SK-N-SH treated with all-trans-retinoic acid at 6 μM for 48 hours (cell line): ENCODE data around the gene SYPL1.

Experiments
- CREB5 ChIP-seq: fragments of 250-450 bp; sonication (Bioruptor Pico); IDR thresholded peaks from 2 replicates; pipeline ENCODE4 v1.5.1; 2020; ENCODE audit warnings: low read depth, mild to moderate bottlenecking, moderate library complexity
- ESRRG ChIP-seq: fragments of 250-450 bp; sonication (Bioruptor Pico); IDR thresholded peaks from 2 replicates; pipeline ENCODE4 v1.6.1; 2021; ENCODE audit warnings: mild to moderate bottlenecking
- OSR1 ChIP-seq: fragments of 250-450 bp; sonication (Bioruptor Pico); IDR thresholded peaks from 2 replicates; pipeline ENCODE4 v1.8.0; 2022; ENCODE audit warnings: moderate library complexity, mild to moderate bottlenecking, inconsistent platforms
- PATZ1 ChIP-seq: fragments of 250-450 bp; sonication (Bioruptor Pico); IDR thresholded peaks from 2 replicates; pipeline ENCODE4 v1.8.0; 2020; ENCODE audit warnings: mild to moderate bottlenecking, moderate library complexity, borderline replicate concordance
- RARB ChIP-seq: fragments of 250-450 bp; sonication (Bioruptor Pico); IDR thresholded peaks from 2 replicates; pipeline ENCODE4 v1.8.0; 2021; ENCODE audit warnings: mild to moderate bottlenecking, moderate library complexity
- SNAI2 ChIP-seq: fragments of 250-450 bp; sonication (Bioruptor Pico); IDR thresholded peaks from 2 replicates; pipeline ENCODE4 v1.5.0; 2020; ENCODE audit warnings: mild to moderate bottlenecking, moderate library complexity
- ZFP3 ChIP-seq: fragments of 250-450 bp; sonication (Bioruptor Pico); IDR thresholded peaks from 2 replicates; pipeline ENCODE4 v1.5.0; 2020; ENCODE audit warnings: mild to moderate bottlenecking, moderate library complexity
- ZFP30 ChIP-seq: fragments of 450-650 bp; formaldehyde crosslinking; IDR thresholded peaks from 2 replicates; pipeline ENCODE4 v1.5.0; 2022; ENCODE audit warnings: mild to moderate bottlenecking, moderate library complexity

- TF ChIP-seq PATZ1 (CRISPR knock-in tag) (no peak), ZFP30 (CRISPR knock-in tag) (no peak), OSR1 (no peak), ESRRG (CRISPR knock-in tag) (no peak), ZFP3 (CRISPR knock-in tag) (no peak), SNAI2 (no peak), CREB5 (CRISPR knock-in tag) (no peak), RARB (no peak)
Observed at GRCh38 chr7:106068538-106068961, 43.6 kb downstream of the SYPL1 start.
